NK-92 treated with Interleukin-12 subunit alpha and Interleukin-12 subunit beta, amount 100 ng/mL, for 24 hours (cell line): ENCODE data around the gene RPRD2.

Experiments
- DNase-seq: peaks from one replicate; lab custom pipeline; 2025; lab: John Stamatoyannopoulos, UW

RPRD2 gene

DNA sequence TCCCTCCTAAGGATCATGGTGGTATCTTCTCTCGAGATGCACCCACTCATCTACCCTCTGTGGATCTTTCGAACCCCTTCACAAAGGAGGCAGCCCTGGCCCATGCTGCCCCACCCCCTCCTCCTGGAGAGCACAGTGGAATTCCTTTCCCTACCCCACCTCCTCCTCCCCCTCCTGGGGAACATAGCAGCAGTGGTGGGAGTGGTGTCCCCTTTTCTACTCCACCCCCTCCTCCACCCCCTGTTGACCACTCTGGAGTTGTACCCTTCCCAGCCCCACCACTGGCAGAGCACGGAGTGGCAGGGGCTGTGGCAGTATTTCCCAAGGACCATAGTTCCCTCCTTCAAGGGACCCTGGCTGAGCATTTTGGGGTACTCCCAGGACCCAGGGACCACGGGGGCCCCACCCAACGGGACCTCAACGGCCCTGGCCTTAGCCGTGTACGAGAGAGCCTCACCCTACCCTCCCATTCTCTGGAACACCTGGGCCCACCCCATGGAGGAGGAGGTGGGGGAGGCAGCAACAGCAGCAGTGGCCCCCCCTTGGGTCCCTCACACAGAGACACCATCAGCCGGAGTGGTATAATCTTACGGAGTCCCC lies 108.8 kb downstream of the RPRD2 start:
- DNase-seq = no peak

DNA sequence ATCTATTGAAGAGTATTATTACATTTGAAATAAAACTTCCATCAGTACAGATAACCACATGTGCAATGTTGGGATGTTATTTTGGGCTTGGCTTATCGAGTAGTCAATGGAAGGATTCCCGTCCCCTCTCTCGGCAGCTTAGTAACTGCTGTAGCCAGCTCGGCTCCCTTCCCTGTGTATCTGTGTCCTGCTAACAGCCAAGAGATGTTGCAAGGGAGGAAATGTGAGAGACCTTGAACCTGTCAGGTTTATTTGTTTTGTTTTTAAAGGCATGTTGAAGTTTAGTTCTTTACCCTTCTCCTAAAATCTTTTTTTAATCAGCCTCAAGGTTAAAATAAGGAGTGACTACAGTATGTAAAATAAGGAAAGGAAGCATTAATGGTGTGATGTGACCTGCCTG lies 109.7 kb downstream of the RPRD2 start:
- no peak for DNase-seq

DNA sequence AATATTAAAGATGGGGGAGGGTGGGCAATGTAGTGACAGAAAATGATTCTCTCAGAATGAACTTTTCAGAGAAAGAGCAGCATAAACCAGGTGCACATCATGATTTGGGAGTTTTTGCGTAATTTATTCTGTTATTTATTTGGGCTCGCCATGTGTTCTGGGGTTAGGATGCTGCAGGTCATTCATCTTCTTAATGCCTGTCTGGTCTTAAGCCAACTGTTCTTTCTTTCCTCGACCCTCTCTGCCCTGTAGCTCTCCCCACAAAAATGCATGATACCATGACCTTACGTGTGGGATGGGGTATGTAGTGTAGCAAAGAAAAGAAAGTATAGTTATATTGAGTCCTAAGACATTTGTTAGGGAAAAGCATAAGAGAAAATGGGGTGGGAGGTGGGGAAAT lies 110.9 kb downstream of the RPRD2 start:
- DNase-seq = no peak

DNA sequence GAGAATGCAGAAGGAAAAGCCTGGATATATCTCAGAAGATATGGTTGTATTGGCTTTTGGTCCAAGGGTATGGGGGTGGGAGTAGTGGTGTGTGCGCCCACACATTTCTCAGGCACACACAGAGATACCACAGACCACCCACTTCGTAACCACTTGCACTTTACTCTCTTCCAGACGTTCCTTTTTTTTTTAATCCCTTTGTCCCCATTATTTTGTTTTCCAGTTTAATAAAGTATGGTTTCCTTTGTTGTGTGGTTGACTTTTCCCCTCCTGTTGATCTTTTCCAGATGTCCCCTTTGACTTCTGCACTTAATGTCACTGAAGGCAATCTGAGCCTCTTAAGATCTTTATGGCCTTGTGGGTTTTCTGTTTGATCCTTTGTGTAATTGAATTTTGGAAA lies 112.8 kb downstream of the RPRD2 start:
- DNase-seq = no peak

DNA sequence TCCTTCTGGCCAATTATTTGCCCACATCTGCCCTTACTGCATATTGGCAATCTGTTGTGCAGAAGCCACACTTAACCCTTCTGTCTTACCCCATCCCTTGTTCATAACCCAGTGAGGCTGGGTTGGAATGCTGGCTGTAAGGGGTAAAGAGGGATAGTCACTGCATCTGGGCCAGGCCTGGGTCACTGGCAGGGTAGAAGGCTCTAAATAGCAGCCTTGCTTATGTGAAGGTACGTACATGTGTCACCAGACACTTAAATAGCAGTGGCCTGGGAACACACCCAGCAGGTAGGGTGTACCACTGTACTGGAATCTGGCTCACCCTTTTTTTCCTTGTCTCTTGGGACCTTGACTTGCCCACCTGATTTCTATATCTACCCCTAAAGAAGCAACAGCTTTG lies 113.4 kb downstream of the RPRD2 start:
- DNase-seq = no peak

DNA sequence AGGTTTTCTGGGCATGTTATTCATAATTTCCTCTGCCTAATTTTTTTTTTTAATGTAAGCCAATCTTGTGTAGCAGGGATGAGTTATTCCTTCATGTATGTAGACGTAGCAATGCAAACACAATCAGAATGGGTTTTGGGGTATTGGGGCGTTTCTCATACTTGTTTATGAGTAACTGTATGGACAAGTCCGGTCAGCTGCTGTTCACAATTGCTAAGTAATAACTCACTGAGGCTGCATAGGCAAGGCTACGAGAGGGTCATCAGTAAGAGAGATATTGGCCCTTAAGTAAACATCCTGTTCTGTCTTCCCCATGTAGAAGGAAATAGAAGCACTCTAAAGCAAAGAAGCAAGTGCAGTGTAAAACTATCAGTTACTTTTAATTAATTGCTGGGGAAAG lies 113.8 kb downstream of the RPRD2 start:
- DNase-seq = no peak

DNA sequence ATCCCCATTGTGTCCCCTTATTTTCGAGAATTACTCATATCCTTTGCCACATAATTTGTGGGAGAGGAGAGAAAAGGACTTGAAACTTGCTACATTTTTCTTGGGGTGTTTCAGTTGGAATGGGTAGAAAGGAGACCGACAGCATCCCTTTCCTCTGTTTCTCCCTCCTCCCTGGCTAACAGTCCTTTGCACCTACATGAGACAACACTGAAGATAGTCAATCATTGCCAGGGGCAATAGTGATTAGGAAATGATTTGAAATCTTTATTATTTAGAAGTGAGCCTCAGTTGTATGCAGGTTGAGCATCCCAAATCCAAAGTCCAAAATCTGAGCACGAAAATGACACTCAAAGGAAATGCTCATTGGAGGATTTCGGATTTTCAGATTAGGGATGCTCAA lies 115.4 kb downstream of the RPRD2 start:
- DNase-seq = no peak

DNA sequence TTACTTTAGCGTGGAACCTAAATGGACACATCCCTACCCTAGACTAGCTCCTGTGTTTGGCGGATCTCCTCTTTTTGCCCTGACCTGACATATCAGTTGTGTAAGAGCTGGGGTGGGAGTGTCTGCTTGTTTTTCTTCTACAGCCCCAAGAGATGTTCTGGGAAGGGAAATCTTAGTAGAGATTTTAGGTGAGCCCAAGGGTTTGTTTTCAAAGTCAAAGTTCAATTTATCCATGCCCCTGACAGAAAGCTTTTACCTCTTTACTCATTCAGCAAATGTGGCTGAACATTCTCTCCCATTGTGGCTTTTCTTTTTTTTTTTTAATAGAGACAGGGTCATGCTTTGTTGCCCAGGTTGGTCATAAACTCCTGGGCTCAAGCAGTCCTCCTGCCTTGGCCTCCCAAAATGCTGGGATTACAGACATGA lies 116.0 kb downstream of the RPRD2 start:
- no peak for DNase-seq

DNA sequence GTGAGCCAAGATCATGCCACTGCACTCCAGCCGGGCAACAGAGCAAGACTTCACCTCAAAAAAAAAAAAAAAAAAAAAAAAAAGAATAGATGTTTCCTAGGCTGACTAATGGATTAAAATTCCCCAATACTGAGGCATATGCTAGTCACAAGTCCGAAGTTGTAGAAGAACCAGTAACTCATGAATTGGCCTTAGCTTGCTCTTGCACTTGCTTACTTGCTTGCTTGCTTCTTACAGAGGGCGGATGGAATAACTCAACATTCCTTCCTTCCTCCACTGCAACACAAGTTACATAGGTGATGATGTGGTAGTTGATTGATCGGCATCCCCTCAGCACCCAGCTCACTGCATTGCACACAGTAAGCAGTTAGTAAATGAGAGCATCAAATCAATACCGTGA lies 120.5 kb downstream of the RPRD2 start:
- no peak for DNase-seq

DNA sequence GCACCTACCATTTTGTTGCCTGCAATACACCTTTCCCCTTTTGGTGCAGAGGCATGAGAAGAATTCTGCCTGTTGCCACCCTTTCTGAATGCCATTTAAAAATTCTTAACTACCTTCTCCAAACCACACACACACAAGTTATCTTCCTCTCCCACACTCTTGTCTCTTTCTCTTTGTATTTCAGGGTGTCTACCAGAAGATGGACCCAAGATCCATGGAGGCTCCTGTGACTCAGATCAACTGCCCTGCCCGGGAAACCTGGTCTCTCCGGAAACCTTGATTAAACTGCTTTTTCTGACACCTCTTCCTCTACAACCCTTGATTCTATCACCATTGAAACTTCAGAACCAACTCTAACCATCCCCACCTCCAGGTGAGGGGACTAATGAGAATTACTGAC lies 120.9 kb downstream of the RPRD2 start:
- no peak for DNase-seq

DNA sequence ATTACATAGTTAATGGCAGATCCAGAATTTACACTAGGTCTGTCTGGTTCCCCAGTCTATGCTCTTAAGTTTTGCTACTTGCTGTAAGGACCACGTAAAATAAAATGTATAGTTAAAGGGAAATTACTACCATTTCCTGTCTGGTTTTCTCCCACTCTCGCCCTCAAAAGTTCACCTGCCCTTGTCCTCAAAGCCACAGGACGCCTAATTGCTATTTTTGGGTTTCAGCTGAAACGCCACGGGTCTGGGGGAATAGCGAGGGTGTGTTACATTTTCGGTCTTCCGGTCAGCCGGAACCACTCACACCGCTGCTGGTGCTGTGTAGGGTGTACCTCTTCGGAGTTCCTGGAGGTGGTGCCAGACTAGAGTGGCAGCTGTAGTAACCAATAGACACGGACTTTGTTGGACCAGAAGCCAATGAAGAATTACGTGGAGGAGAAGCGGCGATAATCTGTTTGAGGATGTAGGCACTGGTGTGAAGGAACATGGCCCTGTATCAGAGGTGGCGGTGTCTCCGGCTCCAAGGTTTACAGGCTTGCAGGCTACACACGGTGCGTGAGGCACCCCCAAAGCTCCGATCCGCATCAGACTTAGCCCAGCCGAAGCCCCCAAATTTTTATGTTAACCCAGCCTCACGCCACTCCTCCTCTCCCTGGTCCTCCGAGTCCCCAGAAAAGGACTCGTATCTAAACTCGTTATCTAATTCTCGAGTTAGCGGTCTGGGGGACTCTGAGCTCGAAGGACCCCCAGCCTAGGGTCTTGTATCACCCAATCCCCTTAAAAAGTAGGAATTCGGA lies 123.2 kb downstream of the RPRD2 start, which contains the start of gene TARS2:
TARS2 (plus strand) TSS at position 454 of the 797 bp plus-strand sequence; CDS start at position 486, 32 bp downstream.
- peak; percentile 89 for DNase-seq

DNA sequence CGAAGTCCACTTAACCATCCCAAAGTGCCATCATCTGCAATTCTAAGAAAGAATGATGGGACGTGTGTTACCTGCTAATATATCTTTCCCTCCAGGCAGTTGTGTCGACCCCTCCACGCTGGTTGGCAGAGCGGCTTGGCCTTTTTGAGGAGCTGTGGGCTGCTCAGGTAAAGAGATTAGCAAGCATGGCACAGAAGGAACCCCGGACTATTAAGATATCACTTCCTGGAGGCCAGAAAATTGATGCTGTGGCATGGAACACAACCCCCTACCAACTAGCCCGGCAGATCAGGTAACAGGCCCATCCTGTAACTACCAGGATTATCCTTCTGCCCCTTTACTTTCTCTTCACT lies 123.8 kb downstream of the RPRD2 start:
- DNase-seq = no peak

DNA sequence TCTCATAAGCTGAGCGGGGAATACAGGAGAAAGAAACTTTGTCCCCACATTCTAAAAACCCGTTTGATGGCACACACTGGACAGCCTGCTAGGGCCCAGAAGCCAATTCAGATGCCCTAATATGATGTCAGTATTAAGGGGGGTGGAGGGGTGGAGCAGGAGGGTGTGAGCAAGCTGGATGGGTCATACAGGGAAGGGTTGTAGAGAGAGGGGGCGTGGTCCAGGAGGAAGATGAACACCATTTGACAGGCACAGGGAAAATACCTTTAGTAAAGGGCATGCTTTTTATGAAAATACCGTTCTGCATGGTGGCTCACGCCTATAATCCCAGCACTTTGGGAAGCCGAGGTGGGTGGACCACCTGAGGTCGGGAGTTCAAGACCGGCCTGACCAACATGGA lies 129.2 kb downstream of the RPRD2 start:
- DNase-seq = no peak

DNA sequence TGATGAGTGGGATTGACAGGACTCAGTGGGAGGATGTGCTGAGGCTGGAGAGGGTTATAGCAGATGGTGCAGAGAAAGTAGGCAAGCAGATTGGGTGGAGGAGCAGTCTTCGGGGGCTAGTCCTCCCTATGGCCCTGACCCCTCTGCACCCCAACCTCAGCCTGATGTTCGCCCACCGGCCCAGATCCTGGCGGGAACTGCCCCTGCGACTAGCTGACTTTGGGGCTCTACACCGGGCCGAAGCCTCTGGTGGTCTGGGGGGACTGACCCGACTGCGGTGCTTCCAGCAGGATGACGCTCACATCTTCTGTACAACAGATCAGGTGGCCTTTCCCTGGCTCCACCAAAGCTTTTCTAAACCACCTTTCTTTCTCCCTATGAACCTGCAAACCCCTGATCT lies 134.4 kb downstream of the RPRD2 start:
- DNase-seq = no peak

DNA sequence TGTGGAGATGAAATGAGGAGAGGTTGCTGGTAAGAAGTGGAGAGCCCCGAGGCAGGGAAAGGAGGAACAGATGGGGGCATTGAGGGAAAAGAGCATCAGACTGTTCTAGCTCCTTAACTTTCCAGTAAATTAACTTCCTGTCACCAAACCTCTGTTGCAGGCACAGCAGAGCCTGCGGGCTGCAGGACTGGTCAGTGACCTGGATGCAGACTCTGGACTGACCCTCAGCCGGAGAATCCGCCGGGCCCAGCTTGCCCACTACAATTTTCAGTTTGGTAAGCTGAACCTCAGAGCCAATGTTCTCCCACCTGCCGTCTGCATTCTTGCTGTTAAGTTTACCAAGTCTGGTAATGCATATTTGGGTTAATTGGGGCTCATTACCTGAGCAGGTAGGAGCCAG lies 141.5 kb downstream of the RPRD2 start:
- DNase-seq = no peak

DNA sequence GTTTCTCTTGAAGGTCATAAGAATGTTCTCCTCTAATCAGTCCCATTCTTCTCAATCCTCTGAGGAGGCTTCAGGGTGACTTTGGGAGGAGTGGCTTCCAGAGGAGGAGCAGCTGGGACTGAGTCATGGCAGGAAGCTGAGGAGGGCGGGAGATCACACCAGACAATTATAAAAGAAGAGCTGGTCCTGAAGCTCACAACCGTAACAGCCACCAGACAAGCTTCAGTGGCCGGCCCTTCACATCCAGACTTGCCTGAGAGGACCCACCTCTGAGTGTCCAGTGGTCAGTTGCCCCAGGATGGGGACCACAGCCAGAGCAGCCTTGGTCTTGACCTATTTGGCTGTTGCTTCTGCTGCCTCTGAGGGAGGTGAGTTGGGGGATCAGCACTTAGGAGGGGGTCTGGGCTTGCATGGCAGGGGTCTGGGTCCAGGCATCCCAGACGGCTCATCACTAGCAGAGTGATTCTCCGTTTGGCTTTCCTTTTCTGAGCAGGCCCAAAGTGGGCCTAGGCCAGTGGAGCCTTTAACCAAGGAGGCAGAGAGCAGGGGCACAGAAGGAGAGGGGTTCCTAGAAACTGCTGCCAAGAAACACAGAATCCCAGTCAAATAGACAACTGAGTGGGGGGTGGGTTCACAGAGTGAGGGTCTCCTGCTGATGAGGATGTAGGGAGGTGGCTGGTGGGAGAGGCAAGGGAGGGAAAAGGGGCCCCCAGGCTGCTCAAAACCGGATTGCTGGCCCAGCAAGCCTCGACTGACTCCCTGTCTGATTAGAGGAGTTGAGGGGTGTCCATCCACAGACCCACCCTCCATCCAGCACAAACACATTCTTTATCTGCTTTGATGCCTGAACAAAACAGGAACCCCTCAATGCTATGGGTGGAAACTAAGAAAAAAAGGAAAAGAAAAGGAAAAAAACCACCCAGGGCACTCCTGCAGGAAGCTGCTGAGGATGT lies 144.2 kb downstream of the RPRD2 start, which contains the start of gene ECM1:
ECM1 (plus strand) TSS at position 198 of the 953 bp plus-strand sequence; CDS start at position 299, 101 bp downstream.
- no peak for DNase-seq

DNA sequence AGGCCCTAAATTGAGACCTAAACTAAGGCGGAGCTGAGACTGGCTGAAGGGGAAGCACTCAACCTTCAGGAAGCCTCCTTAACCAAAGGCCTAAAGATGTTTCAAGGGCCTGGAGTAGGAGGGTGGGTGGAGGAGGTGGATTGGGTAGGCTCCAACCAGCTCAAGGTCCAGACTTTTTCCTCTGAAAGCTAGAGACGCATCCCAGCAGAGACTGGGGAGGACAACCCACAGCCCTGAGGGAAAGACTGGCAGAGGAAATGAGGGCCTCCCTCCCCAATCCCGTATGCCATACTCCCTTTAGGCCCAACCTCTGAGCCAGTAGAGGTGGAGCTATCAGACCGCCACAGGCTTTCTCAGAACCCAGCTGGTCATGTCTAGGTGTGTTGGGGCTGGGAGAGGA lies 145.0 kb downstream of the RPRD2 start:
- DNase-seq = no peak

DNA sequence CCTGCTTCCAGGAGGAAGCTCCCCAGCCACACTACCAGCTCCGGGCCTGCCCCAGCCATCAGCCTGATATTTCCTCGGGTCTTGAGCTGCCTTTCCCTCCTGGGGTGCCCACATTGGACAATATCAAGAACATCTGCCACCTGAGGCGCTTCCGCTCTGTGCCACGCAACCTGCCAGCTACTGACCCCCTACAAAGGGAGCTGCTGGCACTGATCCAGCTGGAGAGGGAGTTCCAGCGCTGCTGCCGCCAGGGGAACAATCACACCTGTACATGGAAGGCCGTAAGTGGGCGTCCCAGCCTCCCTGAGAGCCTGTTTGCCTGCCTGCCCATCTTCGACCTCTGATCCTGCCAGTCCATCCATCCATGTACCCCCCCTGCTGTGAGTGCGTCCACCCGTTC lies 147.6 kb downstream of the RPRD2 start:
- no peak for DNase-seq

DNA sequence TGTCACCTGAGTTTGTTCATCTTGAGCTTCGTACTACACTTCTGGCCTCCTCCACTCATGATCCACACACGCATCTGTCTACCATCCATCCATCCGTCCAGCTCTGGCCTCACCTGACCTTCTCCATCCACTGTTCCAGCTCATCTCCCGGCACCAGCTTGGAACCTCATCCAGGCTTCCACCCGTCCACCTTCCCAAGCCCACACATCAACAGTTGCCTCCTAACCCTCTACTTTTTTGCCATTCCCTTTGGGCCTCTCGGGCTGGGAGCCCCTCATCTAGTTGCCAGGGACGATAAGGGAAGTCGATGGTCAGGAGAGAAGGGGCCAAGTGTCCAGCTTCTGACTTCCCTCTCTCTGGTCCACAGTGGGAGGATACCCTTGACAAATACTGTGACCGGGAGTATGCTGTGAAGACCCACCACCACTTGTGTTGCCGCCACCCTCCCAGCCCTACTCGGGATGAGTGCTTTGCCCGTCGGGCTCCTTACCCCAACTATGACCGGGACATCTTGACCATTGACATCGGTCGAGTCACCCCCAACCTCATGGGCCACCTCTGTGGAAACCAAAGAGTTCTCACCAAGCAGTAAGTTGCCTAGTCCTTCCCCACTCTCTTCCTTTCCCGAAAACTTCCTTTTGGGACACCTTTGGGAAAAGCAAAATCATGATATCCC lies 148.2 kb downstream of the RPRD2 start:
- DNase-seq = no peak

DNA sequence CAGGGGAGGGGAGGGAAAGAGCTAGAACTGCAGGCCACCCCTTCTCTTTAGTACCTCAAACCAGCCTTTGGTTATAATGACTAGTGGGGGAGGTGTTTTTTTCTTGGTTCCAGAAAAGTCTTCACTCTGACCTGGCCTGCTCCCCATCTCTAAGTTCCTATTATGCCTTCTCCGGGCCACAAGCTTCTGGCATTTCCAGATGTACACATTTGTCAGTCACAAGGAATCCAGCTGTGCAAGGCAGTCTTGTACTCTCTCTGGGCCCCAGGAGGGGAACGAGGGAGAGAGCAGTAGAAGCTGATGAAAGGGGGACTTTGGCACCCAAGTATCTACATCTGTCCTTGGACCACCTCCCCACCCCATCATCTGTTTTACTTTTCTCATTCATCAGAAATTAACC lies 148.9 kb downstream of the RPRD2 start:
- DNase-seq = no peak

DNA sequence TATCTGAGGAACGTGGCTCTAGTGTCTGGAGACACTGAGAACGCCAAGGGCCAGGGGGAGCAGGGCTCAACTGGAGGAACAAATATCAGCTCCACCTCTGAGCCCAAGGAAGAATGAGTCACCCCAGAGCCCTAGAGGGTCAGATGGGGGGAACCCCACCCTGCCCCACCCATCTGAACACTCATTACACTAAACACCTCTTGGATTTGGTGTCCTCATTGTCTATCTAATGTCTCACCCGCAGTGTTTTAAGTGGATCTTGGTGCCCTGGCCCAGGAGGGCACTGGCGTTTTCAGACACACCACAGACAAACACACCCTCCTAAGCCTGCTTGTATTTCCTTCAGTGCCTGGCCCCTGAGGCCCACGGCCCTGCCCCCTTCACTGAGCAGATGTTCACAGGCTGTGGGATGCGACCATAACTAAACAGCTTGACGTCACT lies 149.4 kb downstream of the RPRD2 start:
- DNase-seq = no peak

DNA sequence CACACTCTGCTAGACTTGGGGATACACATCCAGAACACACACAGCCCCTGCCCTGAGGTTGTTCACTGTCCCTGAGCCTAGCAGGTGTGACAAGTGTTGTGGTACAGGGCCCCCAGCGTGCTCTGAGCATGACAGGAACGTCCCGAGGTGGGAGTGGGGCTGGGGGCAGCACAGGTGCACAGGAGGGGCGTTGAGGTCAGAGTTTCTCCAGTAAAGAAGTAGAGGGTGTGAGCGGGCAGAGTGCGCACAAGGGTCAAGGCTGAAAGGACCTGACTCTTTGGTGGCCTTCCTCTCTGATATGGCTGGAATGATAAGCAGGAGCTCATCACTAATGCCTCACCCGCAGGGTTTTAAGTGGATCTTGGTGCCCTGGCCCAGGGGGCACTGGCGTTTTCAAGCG lies 150.3 kb downstream of the RPRD2 start:
- no peak for DNase-seq
